Prostate gland (tissue), 2 donors: ENCODE results near the gene CNTN4.

Experiments used
- CTCF ChIP-seq, 4 experiments: fragments of 200-600 bp in 2 of 4; fragments of 450-650 bp in 2 of 4; sonication (generic) in 2 of 4; IDR thresholded peaks; 1 replicate in 3 of 4; 2 replicates in 1 of 4; pipeline ENCODE4 v1.5.1; 2016 to 2019; ENCODE audit warnings: antibody characterized with exemption in 4 of 4, mild to moderate bottlenecking in 2 of 4, moderate library complexity in 2 of 4
- POLR2A ChIP-seq: fragments of 450-650 bp; IDR thresholded peaks from one replicate; pipeline ENCODE4 v1.6.1; 2016; ENCODE audit warnings: antibody characterized with exemption, mild to moderate bottlenecking

DNA sequence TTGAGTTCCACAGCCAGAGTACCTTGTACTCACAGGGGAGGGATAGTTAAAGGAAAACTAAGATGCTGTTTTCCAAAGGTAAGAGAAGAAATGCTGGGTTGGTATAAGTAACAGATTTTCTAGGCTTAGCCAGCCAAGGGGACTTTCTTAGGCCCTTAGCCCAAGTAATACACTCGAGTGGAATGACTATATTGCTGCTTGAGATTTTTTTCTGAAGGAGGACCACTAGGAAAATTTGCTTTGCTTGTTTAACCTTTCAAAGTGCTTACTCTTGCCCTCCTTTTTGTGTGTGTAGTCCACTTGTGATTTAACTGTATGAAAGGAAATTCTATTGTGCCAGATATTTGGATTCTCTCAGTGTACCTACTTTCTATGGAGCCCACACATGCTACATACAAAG is 961.0 kb downstream of the CNTN4 start:
- TF ChIP-seq POLR2A, result no peak
- TF ChIP-seq CTCF (IDR thresholded peaks at IDR 0.05), result no peak
